NCI-H82 (cell line): ENCODE data around the gene FSIP1.

Experiments used
- DNase-seq: peaks from one replicate; lab custom pipeline; 2025; lab: John Stamatoyannopoulos, UW

FSIP1 gene

DNA sequence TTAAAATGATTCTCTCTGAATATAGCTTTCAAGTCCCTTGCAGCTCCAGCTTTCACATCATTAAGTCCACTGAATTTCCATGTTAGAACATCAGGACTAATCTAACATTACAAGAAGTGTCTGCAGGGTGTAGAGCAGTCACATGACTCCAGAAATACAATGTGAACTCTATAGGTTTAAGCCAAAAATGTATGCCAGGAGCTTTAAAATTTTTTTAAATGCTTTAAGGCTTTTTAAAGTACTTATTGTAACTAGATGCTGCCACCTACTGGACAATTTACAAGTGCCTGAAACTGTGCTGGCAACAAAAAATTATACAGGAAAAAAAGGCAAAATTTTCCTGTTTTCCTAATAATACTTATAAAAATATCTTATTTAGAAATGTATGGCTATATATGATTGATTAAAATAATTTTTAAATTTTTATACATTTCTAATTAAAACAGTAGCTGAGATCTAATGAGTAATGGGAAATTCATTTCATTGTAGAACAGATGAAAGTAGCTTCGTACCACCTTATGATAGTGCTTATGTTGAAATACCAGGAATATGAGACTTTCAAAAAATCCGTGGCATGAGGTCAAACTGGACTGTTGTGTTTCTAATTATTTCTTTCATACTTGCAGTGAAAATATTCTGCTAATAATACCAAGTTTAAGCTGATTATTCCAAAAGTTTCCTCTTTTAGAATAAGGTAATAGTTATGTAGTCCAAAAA lies 25.7 kb downstream of the FSIP1 start:
- DNase-seq = peak; percentile 79

DNA sequence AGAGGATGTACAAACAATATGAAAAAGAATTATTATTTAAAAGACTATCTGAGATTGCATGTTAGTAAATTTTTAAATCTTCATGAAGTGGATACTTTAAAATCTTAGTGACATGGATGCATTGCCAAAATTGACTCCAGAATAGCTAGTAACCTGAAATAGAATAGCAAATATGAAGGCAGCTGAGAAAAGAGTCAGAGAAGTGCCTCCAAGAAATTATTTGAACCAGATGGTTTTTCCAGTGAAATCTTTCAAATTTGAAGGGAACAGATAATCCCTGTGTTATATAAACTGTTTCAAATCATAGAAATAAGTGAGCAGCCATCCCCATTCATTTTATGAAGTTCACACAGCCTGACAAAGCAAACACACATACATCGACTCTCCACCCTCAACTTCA lies 29.6 kb downstream of the FSIP1 start:
- DNase-seq = no peak

DNA sequence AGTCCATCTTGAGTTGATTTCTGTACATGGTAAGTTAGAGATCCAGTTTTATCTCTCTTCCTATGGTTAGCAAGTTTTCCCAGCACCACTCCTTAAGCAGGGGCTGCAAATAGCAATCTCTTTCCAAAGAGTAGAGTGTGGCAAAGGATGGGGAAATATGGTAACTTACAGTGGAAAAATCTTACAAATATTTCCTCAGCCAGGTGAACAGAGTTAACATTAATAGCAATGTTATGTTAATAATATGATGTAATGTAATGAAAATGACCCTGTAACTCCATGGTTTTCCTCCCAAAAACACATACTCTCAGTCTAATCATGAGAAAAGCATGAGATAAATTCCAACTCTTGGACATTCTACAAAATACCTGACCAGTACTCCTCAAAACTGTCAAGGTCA lies 30.4 kb downstream of the FSIP1 start:
- no peak for DNase-seq

DNA sequence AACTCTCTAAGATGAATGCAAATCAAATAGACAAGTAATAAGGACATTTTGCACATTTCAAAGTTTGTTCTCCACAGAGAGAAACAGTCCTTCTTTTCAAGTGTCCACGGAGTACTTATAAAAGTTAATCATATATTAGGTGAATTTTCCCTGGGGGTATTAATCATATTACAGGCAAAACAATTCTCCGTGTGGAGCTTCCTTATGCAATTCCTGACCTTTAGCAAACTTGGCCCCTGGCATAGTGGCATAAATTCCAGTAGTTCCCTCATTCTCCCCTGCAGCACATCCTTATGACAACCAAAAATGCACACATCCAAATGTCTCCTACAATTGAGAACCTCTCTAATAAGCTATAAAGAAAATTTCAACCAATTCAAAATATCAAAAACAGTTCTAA lies 34.4 kb downstream of the FSIP1 start:
- DNase-seq = no peak

DNA sequence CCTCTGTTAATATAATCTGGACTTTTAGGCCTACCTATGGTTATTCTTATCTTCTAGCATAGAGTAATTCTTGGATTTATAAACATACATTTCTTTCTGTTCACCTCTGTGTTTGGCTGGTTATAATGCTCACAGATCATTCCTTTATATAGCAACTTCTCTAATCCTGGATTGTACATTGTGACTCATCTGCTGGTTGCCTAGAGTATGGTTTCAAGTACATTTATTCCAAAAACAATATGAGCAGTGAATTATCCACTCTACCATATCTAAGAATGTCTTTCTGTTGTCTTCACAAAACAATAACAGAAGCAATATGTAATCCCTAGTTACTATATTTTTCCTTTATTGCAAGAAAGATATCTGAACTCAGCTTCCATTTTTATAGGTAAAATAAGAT lies 35.3 kb downstream of the FSIP1 start:
- no peak for DNase-seq

DNA sequence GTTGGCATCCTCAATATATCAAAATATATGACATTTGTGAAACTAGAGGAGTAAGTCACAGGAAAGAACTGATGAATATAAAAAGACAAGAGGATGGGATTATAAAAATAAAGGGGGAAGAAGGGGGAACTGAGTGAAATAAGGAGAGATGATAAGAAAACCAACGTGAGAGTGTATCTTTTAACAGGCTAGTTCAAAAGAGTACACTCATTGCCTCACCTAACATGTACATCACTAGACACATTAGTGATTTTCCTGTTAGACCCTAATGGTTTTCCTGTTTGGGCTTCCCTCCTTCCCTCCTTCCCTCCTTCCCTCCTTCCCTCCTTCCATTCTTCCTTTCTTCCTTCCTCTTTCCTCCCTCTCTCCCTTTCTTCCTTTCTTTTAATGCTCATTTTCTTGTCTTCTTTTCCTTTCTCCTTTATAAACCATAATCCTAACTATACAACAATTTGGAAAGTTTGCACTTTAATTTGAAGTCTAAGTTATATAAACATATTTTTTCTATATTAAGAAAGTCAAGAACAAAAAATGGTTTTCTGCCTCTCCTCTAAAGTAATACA lies 35.8 kb downstream of the FSIP1 start:
- DNase-seq = no peak

DNA sequence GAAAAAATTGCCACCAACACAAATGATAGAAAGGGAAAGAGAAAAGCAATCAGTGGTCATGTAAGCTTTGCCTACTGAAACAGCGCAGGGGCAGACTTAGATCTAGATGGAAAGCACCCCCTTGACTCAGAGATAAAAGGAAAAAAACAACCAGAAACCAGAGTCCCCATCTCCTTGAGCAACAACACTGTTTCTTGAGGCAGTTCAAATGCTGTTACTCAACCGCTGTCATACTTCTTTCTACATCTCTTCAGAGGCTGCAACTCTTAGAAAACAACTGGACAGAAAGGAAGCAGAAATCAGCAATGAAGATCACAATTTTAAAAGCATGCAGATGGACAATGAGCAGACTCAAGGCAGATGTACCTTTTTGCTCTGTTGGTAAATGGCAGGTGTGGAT lies 36.5 kb downstream of the FSIP1 start:
- DNase-seq = no peak

DNA sequence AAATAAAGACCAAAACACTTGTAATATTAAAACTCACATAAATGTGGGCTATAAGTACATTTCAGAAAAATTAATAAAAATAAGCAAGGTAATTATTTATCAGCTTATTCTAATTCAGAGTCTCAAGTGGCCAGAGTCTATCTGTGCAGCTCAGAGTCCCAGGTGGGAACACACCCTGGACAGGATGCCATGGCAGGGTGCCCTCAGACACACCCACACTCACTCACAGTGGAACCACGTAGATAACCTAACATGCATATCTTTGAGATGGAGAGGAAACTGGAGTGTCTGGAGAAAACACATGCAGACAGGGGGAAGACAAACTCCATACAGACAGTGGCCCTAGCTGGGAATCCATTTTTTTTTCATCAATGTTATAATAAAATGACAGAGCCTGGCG lies 37.2 kb downstream of the FSIP1 start:
- DNase-seq = no peak

DNA sequence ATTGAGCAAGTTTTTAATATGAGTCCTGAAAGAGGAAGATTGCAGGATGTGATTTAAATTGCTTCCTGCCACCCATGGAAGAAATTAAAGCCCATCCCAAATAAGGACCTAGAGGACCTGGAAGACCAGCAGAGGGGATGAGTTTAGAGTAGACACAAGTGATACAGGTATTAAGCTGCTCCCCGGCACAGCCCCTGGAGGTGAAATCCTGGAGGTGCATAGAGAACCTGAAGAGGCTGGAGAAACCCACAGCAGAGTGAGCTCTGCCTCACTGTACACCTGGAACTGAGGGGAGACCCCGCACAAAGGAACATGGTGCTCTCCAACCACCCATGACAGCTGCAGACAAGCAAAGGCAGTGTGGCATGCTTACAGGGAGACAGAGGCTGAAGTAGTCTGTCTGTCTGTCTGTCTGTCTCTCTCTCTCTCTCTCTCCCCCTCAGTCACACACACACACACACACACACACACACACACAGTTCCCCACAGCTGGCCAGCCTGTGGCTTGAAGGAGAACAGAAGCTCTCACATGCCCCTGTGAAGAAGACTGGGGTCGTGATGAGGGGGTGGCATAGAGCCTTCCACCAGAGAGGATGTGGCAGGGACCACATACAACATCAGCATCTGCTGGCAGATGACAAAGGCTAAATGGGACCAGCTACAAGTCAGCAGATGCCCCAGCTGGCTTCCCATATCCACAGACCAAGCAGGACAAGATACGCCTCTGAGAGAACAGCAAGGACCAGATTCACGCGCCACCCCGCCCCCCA lies 38.1 kb downstream of the FSIP1 start:
- no peak for DNase-seq

DNA sequence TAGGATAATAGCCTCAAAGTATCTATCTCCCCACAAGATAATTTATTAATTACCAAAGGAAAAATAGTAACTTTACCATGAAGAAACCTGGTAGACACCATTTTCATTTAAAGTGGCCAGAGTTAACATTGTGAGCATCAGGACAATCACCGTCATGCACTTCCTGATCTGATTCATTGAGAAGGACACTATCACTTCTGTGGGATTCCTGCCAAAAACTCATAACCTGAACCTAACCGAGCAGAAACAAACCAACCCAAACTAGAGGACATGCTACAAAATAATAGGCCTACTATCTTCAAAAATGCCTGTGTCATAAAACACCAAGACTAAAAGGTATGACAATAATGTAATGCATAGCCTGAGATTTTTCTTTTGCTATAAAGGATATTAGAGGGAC lies 39.0 kb downstream of the FSIP1 start:
- no peak for DNase-seq

DNA sequence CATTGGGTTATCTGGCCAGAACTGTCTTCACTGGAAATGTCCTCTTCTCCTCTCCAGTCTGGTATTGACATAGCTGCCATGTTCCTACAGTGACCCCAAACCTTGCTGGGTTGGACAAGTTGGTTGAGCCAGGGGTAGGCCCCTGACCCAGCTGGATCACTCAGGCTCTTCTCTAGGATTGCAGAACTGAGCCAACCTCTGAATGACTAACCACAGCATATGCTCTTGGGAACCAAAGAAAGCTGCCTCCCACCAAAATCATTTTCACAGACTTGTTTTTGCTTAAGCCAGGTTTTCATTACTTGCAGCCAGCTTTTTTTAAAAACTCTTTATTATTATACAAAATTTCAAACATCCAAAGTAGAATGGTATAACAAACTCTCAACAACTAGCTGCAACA lies 41.4 kb downstream of the FSIP1 start:
- no peak for DNase-seq

DNA sequence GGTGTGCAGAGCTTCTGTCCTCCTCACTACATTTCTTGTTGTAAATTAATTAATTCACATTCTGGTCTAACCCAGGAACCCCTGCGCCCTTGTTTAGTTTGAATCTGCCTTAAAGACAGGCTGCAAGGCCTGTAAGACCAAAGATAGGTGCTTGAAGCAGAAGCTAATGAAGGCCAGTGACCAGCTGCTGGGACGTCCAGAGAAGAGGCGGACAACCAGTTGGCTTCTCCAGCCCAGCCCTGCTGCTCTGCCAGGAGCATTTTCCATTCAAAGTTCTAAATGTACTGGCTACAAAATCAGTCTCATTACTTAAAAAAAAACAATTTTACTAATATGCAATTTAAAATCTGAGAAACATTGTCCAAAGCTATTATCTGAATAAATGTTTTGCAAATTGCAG lies 43.6 kb downstream of the FSIP1 start:
- no peak for DNase-seq

DNA sequence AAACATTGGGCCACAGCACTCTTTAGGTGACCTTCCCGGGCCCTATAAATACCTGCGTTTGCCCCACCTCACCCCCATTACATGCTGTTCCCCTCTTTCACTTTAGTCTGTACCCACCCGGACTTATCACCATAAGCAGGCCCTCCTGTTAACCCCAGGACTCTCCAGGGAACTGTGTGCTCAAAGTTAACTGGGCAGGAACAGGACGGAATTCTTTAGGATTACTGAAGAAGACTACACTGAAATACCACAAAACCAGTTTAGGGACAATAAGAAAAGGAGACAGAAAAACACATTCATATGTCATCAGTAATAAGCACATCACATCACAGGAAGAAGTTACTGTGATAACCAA lies 45.5 kb downstream of the FSIP1 start:
- peak; percentile 35 for DNase-seq

DNA sequence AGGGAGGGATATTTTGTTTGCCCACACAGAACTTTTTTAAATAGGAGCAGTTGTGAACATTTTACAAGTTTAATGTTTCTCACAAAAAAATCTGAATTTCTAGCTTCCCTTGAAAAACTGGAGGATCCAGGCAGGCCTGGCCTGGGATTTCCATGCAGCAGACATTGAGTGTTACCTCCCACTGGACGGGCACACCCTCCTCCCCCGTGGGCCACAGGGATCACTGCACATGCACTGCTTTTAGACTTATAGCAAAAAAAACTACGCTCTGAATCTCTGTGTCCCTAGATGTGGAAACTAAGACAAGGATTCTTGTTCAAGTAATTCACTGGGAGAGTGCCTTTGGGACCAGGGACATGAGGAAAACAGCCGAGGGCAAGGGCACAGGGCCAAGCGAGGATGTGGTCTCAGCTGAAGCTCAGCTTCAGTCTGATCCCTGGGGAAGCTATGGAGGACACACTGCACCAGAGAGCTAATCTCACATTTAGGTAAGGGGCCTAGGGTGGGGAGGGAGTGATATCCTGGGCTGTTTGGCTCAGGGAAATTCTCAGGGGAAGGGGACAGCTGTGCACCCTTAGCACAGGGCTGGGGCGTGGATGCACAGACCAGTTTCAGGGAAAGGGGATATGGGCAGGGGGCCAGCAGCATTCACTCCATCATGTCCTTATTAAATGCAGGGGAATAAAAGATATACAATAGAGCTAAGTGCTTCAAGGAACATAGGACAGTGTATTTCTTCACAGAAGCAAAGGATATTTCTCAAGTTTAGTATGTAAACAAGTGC lies 46.0 kb downstream of the FSIP1 start:
- DNase-seq = peak; percentile 82

DNA sequence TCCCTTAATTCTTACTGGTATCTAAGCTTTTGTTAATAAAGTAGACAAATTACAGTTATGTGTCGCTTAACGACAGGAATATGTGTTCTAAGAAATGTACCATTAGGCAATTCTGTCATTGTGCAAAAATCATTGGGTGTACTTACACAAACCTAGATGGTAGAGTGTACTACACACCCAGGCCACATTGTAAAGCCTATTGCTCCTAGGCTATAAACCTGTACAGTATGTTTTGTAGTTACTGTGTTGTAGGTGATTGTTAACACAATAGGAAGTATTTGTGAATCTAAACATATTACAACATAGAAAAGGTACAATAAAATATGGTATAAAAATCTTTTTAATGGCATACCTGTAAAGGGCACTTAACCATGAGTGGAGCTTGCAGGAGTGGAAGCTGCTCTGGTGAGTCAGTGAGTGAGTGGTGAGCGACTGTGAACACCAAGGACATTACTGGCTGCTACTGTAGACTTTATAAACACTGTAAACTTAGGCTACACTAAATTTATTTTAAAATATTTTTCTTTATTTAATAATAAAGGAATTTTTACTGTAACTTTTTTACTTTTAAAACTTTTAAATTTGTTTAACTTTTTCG lies 47.4 kb downstream of the FSIP1 start:
- no peak for DNase-seq

DNA sequence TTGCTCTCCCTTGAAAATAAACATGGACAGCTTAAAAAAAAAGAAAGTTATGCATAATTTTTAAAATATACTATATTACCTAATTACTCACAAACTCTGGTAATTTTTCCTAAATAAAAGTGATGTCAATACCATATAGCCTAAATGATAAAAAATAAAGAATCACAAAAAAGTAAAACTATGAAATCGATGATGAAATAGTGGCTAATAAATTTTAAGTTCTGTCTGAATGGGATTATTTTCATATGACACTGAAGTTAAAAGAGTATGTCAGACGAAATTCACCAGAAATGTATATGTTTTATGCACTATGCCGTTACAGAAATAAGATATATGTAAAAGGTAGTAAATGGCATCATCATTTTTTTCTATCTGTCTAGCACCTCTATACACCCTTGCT lies 51.4 kb downstream of the FSIP1 start:
- DNase-seq = no peak

DNA sequence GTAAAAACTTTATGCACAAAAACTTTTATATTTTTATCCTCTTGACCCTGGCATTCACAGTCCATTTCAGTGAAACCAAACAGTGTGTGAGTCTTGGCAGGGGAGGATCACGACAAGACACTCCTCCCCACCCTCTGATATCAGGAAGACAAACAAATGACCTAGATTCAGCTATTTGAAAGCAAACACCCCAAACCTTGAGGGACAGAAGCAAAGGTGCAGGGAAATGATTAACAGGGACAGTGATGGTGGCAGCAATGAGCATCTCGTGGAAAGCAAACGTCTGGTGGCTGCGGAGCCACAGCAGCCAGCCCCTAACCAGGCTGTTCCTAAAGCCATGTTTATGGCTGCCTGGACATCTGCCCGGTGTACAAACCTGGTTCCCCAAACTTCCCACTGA lies 52.1 kb downstream of the FSIP1 start:
- no peak for DNase-seq

DNA sequence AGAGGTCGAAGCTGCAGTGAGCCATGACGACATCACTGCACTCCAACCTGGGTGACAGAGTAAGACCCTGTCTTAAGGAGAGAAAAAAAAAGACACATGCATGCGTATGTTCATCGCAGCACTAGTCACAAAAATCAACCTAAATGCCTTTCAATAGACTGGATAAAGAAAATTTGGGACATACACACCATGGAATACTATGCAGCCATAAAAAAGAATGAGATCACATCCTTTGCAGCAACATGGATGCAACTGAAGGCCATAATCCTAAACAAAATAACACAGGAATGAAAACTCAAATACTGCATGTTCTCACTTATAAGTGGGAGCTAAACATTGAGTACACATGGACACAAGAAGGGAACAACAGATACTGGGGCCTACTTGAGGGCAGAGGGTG lies 53.1 kb downstream of the FSIP1 start:
- no peak for DNase-seq

DNA sequence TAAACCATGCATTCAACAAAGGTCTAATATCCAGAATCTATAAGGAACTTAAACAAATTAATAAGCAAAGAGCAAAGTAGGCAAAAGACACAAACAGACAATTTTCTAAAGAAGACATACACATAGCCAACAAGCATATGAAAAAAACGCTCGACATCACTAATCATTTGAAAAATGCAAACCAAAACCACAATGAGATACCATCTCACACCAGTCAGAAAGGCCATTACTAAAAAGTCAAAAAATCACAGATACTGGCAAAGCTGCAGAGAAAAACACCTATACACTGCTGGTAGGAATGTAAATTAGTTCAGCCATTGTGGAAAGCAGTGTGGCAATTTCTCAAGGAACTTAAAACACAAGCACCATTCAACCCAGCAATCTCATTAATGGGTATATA lies 53.8 kb downstream of the FSIP1 start:
- no peak for DNase-seq

DNA sequence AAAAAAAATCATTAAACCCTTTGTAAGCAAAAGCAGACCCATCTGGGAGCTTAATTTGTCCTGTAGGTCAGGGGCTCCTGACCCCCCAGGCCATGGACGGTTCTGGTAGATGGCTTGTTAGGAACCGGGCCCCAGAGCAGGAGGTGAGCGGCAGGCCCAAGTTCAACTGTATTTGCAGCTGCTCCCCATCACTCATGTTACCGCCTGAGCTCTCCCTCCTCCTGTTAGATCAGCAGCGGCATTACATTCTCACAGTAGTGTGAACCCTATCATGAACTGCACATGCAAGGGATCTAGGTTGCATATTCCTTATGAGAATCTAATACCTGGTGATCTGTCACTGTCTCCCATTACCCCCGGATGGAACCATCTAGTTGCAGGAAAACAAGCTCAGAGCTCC lies 60.7 kb downstream of the FSIP1 start:
- no peak for DNase-seq

DNA sequence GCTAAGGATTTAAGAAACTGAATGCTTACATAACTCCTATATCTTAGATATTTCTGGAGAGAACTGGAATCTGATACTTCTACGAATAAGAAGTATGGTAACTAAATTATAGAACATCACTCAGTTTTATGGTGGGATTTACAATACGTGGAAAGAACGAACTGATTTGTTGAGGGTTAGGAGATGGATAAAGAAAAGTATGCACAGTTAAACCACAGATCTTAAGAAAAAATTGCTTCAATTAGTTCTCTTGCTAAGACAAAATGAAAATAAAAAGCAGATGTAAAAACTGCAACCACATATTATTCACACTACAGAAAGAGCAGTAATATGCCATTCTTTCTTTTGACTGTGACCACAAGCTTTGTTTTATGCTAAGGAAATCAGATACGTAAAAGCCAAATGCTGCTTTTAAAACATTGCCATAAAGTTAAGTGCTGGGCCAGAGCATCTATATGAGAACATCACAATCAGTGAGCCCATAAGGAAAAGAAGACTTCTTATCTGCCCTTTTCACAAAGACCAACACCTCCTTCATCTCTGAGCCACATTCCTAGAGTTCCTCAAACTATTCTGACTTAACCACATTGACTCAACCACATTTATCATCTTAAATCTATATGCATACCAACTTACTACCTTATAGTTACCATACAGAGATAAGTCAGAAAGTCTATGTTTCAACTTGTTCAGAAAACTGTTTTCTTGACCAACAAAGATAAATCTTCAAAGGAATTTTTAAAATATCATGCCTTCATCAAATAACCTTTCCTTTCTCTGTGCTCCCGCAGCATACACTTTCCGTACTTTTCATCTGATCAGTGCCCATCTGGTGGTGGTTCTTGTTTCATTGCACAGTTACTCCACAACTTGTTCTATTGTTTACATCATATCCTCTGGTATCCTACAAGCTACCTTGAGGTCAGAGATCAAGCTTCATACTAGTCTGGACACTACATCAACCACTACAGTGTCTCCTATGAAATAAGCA lies 61.7 kb downstream of the FSIP1 start:
- no peak for DNase-seq
